Gastroesophageal sphincter (tissue), 4 donors: ENCODE results near the gene FRRS1. TPM values are rescaled to one million over a fixed set of nuclear protein-coding genes. Genes with fewer than 3 reads are reported as not detected.

Source experiments
- ATAC-seq: fragments of 150-250 bp; one replicate; pipeline ENCODE4 v1.9.1; 2016; ENCODE audit warnings: mild to moderate bottlenecking, moderate library complexity
- H3K27ac ChIP-seq, 4 donors: fragments of 200-600 bp; sonication (generic) in 3 of 4; 1 replicate in 3 of 4; 2 replicates in 1 of 4; pipeline ENCODE4 v1.5.1; 2016 to 2019
- H3K27me3 ChIP-seq: fragments of 200-600 bp; sonication (generic); one replicate; pipeline ENCODE4 v1.5.1; 2019
- H3K36me3 ChIP-seq, 2 donors: fragments of 200-600 bp; sonication (generic); one replicate each; pipeline ENCODE4 v1.5.1; 2019; ENCODE audit warnings: control low read depth in 1 of 2
- H3K4me1 ChIP-seq, 3 donors: fragments of 200-600 bp; sonication (generic); 1 replicate in 2 of 3; 2 replicates in 1 of 3; pipeline ENCODE4 v1.5.1; 2016 to 2019; ENCODE audit warnings: control low read depth in 2 of 3
- H3K4me3 ChIP-seq, 2 donors: fragments of 200-600 bp; sonication (generic); one replicate each; pipeline ENCODE4 v1.5.1; 2019; ENCODE audit warnings: mild to moderate bottlenecking in 1 of 2, moderate library complexity in 1 of 2
- H3K9me3 ChIP-seq, 3 donors: fragments of 200-600 bp; sonication (generic); one replicate each; pipeline ENCODE4 v1.5.1; 2017 to 2019; ENCODE audit warnings: control low read depth in 2 of 3
- EP300 ChIP-seq: sonication (generic); formaldehyde crosslinking; IDR thresholded peaks from one replicate; pipeline ENCODE4 v1.6.1; 2017; ENCODE audit warnings: antibody characterized with exemption, mild to moderate bottlenecking
- POLR2A ChIP-seq, 2 donors: fragments of 450-650 bp; IDR thresholded peaks; one replicate each; pipeline ENCODE4 v1.6.1; 2017; ENCODE audit warnings: antibody characterized with exemption in 2 of 2, mild to moderate bottlenecking in 2 of 2, moderate library complexity in 1 of 2
- POLR2AphosphoS5 ChIP-seq: sonication (generic); formaldehyde crosslinking; IDR thresholded peaks from one replicate; pipeline ENCODE4 v1.6.1; 2017; ENCODE audit warnings: antibody characterized with exemption
- WGBS, 2 donors: methylation state at CpG; one replicate each; pipeline ENCODE4 v1.1.5; 2018; ENCODE audit warnings: low coverage in 1 of 2; 5-methylcytosine and 5-hydroxymethylcytosine counted together
- total RNA-seq, 4 donors: library from RNA; depleted of rRNA; stranded (reverse); fragments of >200 nt; gene quantifications; one replicate each; pipeline ENCODE4 v1.1.0, GENCODE V29; 2016
- TF ChIP-seq, protein P1 (sequence below), 4 experiments: fragments of 200-600 bp in 2 of 4; fragments of 450-650 bp in 2 of 4; sonication (generic) in 1 of 4; IDR thresholded peaks; one replicate each; pipeline ENCODE4 v1.5.1; 2017 to 2019; ENCODE audit warnings: antibody characterized with exemption in 4 of 4, mild to moderate bottlenecking in 2 of 4, moderate library complexity in 2 of 4

The FRRS1 gene
- total RNA-seq, 4 donors from 2014 or later = 2.5 to 5.3 (median 3.1) TPM

DNA sequence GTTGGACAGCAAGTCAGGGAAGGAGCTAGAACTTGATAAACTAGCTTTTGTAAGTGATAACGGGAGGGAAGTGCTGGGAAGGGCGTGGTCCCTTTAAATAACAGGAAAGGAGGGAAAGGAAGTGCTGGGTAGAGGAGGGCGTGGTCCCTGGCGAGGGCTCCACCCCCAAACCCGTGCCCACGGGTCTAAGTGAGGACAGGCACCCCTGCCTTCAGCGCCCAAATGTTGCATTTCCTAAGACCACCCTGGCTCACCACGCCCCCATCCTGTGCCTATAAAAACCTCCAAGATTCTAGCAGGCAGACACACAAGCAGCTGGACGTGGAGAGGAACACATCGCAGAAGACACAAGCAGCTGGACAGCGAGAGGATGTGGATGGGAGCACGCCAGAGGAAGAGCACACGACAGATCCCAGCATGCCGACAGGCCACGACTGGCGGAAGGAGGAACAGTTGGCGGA lies 62.0 kb downstream of the FRRS1 start:
- no peak overlapping the region for H3K4me3 ChIP-seq
- H3K27me3 ChIP-seq = no peaks in the 10 kb centered on the region
- peaks cover 0 to 3% (median 0%) of the 10 kb centered on the region in 3 donors for H3K4me1 ChIP-seq
- peak overlapping the region in 1 of 4 donors; percentile 6 for H3K27ac ChIP-seq
- H3K36me3 ChIP-seq = no peaks in the 10 kb centered on the region
- no peak for ATAC-seq
- 75 to 82% methylated on average over 2 to 14 of the region's 17 CpGs for WGBS, 2 donors
- TF ChIP-seq, protein P1, sequence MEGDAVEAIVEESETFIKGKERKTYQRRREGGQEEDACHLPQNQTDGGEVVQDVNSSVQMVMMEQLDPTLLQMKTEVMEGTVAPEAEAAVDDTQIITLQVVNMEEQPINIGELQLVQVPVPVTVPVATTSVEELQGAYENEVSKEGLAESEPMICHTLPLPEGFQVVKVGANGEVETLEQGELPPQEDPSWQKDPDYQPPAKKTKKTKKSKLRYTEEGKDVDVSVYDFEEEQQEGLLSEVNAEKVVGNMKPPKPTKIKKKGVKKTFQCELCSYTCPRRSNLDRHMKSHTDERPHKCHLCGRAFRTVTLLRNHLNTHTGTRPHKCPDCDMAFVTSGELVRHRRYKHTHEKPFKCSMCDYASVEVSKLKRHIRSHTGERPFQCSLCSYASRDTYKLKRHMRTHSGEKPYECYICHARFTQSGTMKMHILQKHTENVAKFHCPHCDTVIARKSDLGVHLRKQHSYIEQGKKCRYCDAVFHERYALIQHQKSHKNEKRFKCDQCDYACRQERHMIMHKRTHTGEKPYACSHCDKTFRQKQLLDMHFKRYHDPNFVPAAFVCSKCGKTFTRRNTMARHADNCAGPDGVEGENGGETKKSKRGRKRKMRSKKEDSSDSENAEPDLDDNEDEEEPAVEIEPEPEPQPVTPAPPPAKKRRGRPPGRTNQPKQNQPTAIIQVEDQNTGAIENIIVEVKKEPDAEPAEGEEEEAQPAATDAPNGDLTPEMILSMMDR (IDR thresholded peaks at IDR 0.05) = no peak
- TF ChIP-seq POLR2AphosphoS5 (no peak), EP300 (no peak), POLR2A (IDR thresholded peaks at IDR 0.05) (no peak)
- H3K9me3 ChIP-seq = no peaks in the 10 kb centered on the region

DNA sequence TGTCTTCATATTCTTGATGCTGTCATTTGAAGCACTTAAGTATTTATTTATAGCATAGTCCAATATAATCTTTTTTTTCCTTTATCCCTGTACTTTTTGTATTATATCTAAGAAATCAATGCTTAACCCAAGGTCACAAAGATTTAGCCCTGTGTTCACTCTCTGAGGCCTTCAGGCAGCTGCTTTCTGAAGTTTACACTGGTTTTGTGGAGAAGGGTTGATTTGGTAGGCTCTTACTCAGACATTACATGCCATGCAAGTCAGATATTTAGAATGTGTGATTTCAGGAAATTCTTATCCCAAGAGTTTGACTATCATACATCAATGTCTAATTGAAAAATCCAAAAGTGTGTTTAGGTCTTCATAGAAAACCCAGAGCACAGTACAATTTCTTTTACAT lies 64.2 kb downstream of the FRRS1 start:
- H3K27me3 ChIP-seq = no peaks in the 10 kb centered on the region
- no peak for ATAC-seq
- no peaks in the 10 kb centered on the region for H3K36me3 ChIP-seq
- no peaks in the 10 kb centered on the region for H3K9me3 ChIP-seq
- no peak for TF ChIP-seq EP300
- TF ChIP-seq, protein P1 (IDR thresholded peaks at IDR 0.05) = no peak
- no peak for TF ChIP-seq POLR2AphosphoS5
- TF ChIP-seq POLR2A (IDR thresholded peaks at IDR 0.05) = no peak
- no peak overlapping the region for H3K27ac ChIP-seq
- H3K4me3 ChIP-seq = no peak overlapping the region
- H3K4me1 ChIP-seq = peaks cover 0 to 3% (median 0%) of the 10 kb centered on the region in 3 donors

DNA sequence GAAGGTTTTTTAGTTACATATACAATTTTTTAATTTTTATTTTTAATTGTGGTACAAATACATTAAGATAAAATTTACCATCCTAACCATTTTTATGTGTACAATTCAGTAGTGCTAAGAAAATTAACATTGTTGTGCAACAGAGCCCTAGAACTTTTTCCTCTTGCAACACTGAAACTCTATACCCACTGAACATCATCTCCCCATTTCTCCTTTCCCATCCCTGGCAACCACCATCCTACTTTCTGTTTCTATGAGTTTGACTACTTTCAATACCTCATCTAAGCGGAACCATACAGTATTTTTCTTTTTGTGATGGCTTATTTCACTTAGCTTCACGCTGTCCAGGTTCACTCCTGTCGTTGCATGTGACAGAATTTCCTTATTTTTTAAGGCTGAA lies 66.4 kb downstream of the FRRS1 start:
- Histone ChIP-seq H3K27ac (no peak overlapping the region), H3K4me1 (peaks cover 0 to under 1% (median 0%) of the 10 kb centered on the region in 3 donors), H3K27me3 (no peaks in the 10 kb centered on the region), H3K4me3 (no peak overlapping the region), H3K9me3 (no peaks in the 10 kb centered on the region), H3K36me3 (no peaks in the 10 kb centered on the region)
- TF ChIP-seq, protein P1 (IDR thresholded peaks at IDR 0.05) = no peak
- no peak for TF ChIP-seq POLR2A (IDR thresholded peaks at IDR 0.05)
- no peak for TF ChIP-seq EP300
- TF ChIP-seq POLR2AphosphoS5 = no peak
- WGBS, 2 donors = 89 to 92% methylated on average over 3 of the region's 3 CpGs
- ATAC-seq = no peak

DNA sequence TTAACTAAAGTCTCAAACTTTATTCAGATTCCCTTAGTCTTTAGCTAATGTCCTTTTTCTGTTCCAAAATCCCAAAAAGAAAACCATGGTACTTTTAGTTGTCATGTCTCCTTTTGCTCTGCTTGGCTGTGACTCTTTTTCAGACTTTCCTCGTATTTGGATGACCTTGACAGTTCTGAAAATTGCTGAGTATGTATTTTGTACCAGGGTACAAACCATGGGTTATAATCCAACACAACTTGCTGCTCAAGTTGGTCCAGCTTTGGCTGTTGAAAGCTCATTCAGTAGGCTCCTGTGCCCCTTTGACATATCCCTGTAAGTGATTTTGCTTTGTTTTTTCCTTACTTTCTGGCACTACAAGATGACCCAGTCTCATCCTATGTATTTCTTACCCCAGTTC lies 68.9 kb downstream of the FRRS1 start:
- Histone ChIP-seq H3K4me1 (no peaks in the 10 kb centered on the region), H3K27ac (no peak overlapping the region), H3K4me3 (no peak overlapping the region), H3K27me3 (no peaks in the 10 kb centered on the region), H3K36me3 (peaks cover 0 to 11% of the 10 kb centered on the region in 2 donors), H3K9me3 (no peaks in the 10 kb centered on the region)
- no peak for ATAC-seq
- 58 to 62% methylated on average over 1 of the region's 1 CpG for WGBS, 2 donors
- TF ChIP-seq EP300 (no peak), POLR2A (IDR thresholded peaks at IDR 0.05) (no peak), POLR2AphosphoS5 (no peak)
- TF ChIP-seq, protein P1 (IDR thresholded peaks at IDR 0.05) = no peak

DNA sequence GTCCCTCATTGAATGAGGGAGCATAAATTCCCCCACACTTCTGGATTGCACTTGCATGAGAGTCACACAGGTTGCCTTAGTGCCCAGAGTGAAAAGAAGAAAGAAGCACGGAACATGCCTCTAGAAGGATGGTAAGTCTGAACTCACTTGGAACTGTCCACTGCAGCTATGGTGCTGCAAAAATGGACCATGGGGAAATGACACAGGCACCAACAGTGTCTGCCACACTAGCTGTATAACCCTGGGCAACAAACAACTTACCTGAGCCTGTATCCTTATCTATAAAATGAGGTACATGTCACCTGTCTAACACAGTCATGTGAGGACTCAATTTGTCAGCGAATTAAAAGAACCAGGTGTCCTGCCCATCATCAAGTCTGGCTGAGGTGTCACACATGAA lies 69.8 kb downstream of the FRRS1 start:
- Histone ChIP-seq H3K4me3 (no peak overlapping the region), H3K27me3 (no peaks in the 10 kb centered on the region), H3K9me3 (no peaks in the 10 kb centered on the region), H3K27ac (no peak overlapping the region), H3K4me1 (no peaks in the 10 kb centered on the region), H3K36me3 (peaks cover 0 to 11% of the 10 kb centered on the region in 2 donors)
- no peak for ATAC-seq
- TF ChIP-seq, protein P1 (IDR thresholded peaks at IDR 0.05) = no peak
- TF ChIP-seq EP300 (no peak), POLR2A (IDR thresholded peaks at IDR 0.05) (no peak), POLR2AphosphoS5 (no peak)
- whole genome bisulfite sequencing, 2 donors = 84 to 100% methylated on average over 1 to 2 of the region's 2 CpGs
